ENCODE measurements around the gene GBX2. TPM values are rescaled to one million over a fixed set of nuclear protein-coding genes. Genes with fewer than 3 reads are reported as not detected.

Gene GBX2
- total and polyA plus RNA-seq, 2 of the 8 experiments (the other 6 are each of a cell fraction or from before 2014, with no cell fraction given), result 0.38 to 0.89 TPM

DNA sequence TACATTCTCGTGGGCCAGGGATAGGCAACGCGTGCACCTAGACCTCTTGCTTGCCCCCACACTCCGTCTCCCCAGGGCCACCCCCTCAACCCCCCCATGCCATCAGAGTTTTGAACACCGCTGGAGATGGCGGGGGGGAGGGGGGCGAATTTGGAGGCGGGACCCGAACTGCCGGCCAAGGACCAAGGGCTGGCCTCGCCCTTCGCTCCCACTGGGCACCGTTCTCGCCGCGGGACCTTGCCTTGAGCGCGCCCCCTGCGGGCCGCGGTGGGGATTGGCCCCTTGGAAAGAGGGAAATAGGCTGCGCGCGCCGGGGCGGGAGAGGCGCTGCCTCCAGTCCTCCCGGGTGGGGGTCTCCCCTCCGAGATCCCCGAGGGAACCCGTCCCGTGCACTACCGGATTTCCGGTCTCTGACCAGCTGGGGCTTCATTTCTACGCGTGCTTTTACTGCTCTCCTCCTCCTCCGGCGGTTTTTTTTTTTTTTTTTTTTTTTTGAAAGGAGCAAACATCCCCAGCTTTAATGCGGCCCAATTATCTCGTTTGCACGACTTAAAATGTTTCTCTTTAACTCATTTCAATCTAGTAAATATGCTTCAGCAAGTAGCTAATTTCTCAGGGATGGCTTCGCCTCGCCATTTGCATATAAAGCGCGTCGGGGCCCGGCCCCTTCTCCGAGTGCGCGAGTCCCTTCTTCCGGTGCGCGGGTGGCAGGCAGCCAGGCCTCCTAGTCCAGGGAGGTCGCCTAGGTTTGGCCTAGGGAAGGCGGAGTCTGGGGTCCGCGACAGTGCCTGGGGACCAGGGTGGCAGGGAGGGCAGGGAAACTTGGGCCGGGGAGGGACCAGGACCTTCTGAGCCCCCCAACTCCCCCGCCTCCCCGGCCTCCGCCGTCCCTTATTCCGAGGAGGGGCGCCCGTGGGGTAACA is 10.0 kb upstream of the GBX2 start (continued):
- no peak for TF ChIP-seq ZNF274 (IDR thresholded peaks at IDR 0.05; ENCODE audit: borderline replicate concordance, extremely low read depth, low read length)
- TF ChIP-seq CHD2 (IDR thresholded peaks at IDR 0.05; ENCODE audit: low read length), result no peak
- no peak for TF ChIP-seq CEBPB (IDR thresholded peaks at IDR 0.05; ENCODE audit: low read depth, low read length)
- no peak for TF ChIP-seq EZH2 (IDR thresholded peaks at IDR 0.05; ENCODE audit: low read depth, low read length, severe bottlenecking)
- TF ChIP-seq PHF8 (conservative IDR thresholded peaks at IDR 0.05; ENCODE audit: low read depth, low read length), result no peak; the same call in 1 of the 2 replicates
- TF ChIP-seq HDAC6 (IDR thresholded peaks at IDR 0.05; ENCODE audit: low read depth, low read length), result no peak
- TF ChIP-seq BCL11A (IDR thresholded peaks at IDR 0.05; ENCODE audit: low read depth in 2 of 2, low read length in 2 of 2), result no peak
- TF ChIP-seq BRCA1 (IDR thresholded peaks at IDR 0.05; ENCODE audit: low read depth, low read length), result no peak
- TF ChIP-seq KDM1A (IDR thresholded peaks at IDR 0.05; ENCODE audit: borderline replicate concordance, low read length), result no peak
- TF ChIP-seq TEAD4 (IDR thresholded peaks at IDR 0.05; ENCODE audit: low read depth, low read length), result no peak
- no peak for TF ChIP-seq SIN3A (conservative IDR thresholded peaks at IDR 0.05 in 1 of 2, IDR thresholded peaks at IDR 0.05 in 1 of 2; ENCODE audit: low read depth in 1 of 2, low read length in 2 of 2)
- peak; percentile 82 for TF ChIP-seq CTBP2 (IDR thresholded peaks at IDR 0.05; ENCODE audit: borderline replicate concordance, insufficient read depth, insufficient read length, low read length)
- no peak for TF ChIP-seq JUND (IDR thresholded peaks at IDR 0.05; ENCODE audit: low read length)
- TF ChIP-seq KDM4A (IDR thresholded peaks at IDR 0.05; ENCODE audit: low read depth, low read length, severe bottlenecking), result peak; percentile 42
- no peak for TF ChIP-seq SIRT6 (IDR thresholded peaks at IDR 0.05; ENCODE audit: low read length)
- TF ChIP-seq POLR2AphosphoS5 (IDR thresholded peaks at IDR 0.05; ENCODE audit: low read depth, low read length), result no peak
- no peak for TF ChIP-seq NRF1 (IDR thresholded peaks at IDR 0.05; ENCODE audit: low read depth, low read length)
- no peak for TF ChIP-seq EGR1 (IDR thresholded peaks at IDR 0.05; ENCODE audit: borderline replicate concordance, low read depth, low read length)
- TF ChIP-seq, protein P1, sequence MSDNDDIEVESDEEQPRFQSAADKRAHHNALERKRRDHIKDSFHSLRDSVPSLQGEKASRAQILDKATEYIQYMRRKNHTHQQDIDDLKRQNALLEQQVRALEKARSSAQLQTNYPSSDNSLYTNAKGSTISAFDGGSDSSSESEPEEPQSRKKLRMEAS (IDR thresholded peaks at IDR 0.05), result no peak
- TF ChIP-seq, protein P2, sequence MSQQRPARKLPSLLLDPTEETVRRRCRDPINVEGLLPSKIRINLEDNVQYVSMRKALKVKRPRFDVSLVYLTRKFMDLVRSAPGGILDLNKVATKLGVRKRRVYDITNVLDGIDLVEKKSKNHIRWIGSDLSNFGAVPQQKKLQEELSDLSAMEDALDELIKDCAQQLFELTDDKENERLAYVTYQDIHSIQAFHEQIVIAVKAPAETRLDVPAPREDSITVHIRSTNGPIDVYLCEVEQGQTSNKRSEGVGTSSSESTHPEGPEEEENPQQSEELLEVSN (IDR thresholded peaks at IDR 0.05), result no peak

Data from H1 (cell line).